Measurements from ENCODE around the gene HOXD10. TPM values are rescaled to one million over a fixed set of nuclear protein-coding genes. Genes with fewer than 3 reads are reported as not detected.

The HOXD10 gene
- total RNA-seq, 1 experiment from 2014 or later = not detected

DNA sequence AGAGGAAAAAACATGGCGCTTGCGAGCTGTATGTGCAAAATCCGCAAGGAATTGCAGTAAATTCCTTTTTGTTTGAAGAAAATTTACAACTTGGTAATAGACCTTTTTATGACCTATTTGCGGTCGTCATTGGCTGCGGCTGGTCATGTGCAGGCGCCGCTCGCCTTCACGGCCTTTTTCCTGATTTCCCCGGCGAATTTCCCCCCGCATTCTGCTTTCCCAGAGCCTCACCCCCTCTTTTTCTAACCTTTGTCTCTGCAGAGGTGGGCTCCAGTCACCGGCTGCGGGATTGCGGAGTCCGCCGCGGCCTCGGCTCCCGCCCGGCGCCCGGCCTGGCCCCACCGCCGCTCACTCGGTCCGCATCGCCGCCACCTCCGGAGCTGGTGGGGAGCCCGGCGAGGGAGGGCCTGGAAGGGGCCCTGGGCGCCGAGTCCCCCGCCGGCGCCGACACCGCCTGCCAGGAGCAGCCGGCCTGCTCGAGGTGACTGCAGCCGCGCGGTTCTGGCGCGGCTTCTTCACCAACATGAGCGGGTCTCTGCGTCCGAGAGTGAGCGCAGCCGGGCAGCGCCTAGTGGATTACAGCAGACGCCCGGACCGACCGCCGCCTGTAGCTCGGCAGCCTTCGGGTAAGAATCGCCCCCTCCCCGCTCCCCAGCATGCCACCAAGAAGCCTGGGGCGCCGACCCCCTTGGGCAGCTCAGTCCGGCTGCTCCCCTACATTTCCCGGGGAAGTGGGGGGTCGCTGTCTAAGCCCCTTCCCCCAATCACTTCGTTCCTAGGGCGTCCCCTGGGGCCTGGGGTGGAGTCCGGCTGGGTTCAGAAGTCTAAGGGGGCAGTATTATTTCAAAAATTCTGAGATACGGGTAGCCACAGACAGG is 20.0 kb downstream of the HOXD10 start:
- CTCF ChIA-PET = no interaction called here
- ATAC-seq (no peak), DNase-seq (ENCODE audit: low read depth, low spot score) (no peak)
- intact Hi-C loops (cut with micrococcal nuclease; ENCODE audit: unreplicated experiment) = no loop called here
- TF ChIP-seq, protein P1, sequence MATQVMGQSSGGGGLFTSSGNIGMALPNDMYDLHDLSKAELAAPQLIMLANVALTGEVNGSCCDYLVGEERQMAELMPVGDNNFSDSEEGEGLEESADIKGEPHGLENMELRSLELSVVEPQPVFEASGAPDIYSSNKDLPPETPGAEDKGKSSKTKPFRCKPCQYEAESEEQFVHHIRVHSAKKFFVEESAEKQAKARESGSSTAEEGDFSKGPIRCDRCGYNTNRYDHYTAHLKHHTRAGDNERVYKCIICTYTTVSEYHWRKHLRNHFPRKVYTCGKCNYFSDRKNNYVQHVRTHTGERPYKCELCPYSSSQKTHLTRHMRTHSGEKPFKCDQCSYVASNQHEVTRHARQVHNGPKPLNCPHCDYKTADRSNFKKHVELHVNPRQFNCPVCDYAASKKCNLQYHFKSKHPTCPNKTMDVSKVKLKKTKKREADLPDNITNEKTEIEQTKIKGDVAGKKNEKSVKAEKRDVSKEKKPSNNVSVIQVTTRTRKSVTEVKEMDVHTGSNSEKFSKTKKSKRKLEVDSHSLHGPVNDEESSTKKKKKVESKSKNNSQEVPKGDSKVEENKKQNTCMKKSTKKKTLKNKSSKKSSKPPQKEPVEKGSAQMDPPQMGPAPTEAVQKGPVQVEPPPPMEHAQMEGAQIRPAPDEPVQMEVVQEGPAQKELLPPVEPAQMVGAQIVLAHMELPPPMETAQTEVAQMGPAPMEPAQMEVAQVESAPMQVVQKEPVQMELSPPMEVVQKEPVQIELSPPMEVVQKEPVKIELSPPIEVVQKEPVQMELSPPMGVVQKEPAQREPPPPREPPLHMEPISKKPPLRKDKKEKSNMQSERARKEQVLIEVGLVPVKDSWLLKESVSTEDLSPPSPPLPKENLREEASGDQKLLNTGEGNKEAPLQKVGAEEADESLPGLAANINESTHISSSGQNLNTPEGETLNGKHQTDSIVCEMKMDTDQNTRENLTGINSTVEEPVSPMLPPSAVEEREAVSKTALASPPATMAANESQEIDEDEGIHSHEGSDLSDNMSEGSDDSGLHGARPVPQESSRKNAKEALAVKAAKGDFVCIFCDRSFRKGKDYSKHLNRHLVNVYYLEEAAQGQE (IDR thresholded peaks at IDR 0.05; ENCODE audit: insufficient read depth in 1 of 2, low read depth in 2 of 2, low read length in 1 of 2) = no peak
- TF ChIP-seq, protein P2, sequence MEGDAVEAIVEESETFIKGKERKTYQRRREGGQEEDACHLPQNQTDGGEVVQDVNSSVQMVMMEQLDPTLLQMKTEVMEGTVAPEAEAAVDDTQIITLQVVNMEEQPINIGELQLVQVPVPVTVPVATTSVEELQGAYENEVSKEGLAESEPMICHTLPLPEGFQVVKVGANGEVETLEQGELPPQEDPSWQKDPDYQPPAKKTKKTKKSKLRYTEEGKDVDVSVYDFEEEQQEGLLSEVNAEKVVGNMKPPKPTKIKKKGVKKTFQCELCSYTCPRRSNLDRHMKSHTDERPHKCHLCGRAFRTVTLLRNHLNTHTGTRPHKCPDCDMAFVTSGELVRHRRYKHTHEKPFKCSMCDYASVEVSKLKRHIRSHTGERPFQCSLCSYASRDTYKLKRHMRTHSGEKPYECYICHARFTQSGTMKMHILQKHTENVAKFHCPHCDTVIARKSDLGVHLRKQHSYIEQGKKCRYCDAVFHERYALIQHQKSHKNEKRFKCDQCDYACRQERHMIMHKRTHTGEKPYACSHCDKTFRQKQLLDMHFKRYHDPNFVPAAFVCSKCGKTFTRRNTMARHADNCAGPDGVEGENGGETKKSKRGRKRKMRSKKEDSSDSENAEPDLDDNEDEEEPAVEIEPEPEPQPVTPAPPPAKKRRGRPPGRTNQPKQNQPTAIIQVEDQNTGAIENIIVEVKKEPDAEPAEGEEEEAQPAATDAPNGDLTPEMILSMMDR (IDR thresholded peaks at IDR 0.05) = no peak
- TF ChIP-seq SIN3A (IDR thresholded peaks at IDR 0.05; ENCODE audit: borderline replicate concordance, insufficient read depth, low read depth, low read length) = no peak
- no peak for TF ChIP-seq TCF7L2 (IDR thresholded peaks at IDR 0.05; ENCODE audit: low read depth, low read length)
- POLR2A ChIA-PET = no interaction called here
- H3K27me3 ChIP-seq (ENCODE audit: control insufficient read depth, insufficient read depth, low read length) = no peaks in the 10 kb centered on the region
- in situ Hi-C loops (cut with HindIII; ENCODE audit: low pct_unique_long_range_greater_than_20kb, low sequenced_read_pairs) = no loop called here
- H3K36me3 ChIP-seq (ENCODE audit: control insufficient read depth, insufficient read depth, low read length) = no peaks in the 10 kb centered on the region
- H3K4me3 ChIP-seq (ENCODE audit: low read depth in 2 of 2, low read length in 2 of 2) = peak overlapping the region; percentile 54 to 55
- BruUV-seq (replicated peaks) = no TSS peak
- H3K27ac ChIP-seq (ENCODE audit: low read length) = peak overlapping the region; percentile 77
- no peaks in the 10 kb centered on the region for H3K9me3 ChIP-seq (ENCODE audit: control insufficient read depth, insufficient read depth, low read depth, low read length)
- peaks cover 18% of the 10 kb centered on the region for H3K4me1 ChIP-seq (ENCODE audit: control insufficient read depth, insufficient read depth, low read length)

DNA sequence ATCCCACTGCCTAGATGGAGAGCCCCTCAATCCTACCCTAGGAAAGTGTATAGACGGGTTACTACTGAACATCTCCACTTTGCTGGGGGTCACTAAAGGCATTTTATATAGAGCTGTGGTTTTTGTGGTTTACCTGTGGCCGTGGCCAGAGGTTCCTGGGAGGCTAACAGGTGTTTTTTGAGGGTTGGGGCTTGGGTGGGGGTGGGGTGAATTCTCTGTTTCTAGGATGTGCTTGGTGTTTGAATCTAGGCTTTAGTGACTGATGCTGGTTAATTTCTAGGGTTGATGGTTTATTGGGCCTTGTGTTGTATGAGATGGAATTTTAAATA is 20.6 kb downstream of the HOXD10 start:
- peaks cover 18% of the 10 kb centered on the region for H3K4me1 ChIP-seq (ENCODE audit: control insufficient read depth, insufficient read depth, low read length)
- no peak for DNase-seq (ENCODE audit: low read depth, low spot score)
- TF ChIP-seq SIN3A (IDR thresholded peaks at IDR 0.05; ENCODE audit: borderline replicate concordance, insufficient read depth, low read depth, low read length) (no peak), POLR2AphosphoS5 (IDR thresholded peaks at IDR 0.05; ENCODE audit: low read depth, low read length) (no peak), TCF7L2 (IDR thresholded peaks at IDR 0.05; ENCODE audit: low read depth, low read length) (no peak)
- TF ChIP-seq, protein P1 (IDR thresholded peaks at IDR 0.05; ENCODE audit: insufficient read depth in 1 of 2, low read depth in 2 of 2, low read length in 1 of 2) = no peak
- TF ChIP-seq, protein P2 (IDR thresholded peaks at IDR 0.05) = no peak
- H3K9me3 ChIP-seq (ENCODE audit: control insufficient read depth, insufficient read depth, low read depth, low read length) = no peaks in the 10 kb centered on the region
- H3K27me3 ChIP-seq (ENCODE audit: control insufficient read depth, insufficient read depth, low read length) = no peaks in the 10 kb centered on the region
- H3K36me3 ChIP-seq (ENCODE audit: control insufficient read depth, insufficient read depth, low read length) = no peaks in the 10 kb centered on the region
- no TSS peak for BruUV-seq (replicated peaks)
- ChIA-PET CTCF (no interaction called here), POLR2A (no interaction called here)
- peak overlapping the region; percentile 54 to 55 for H3K4me3 ChIP-seq (ENCODE audit: low read depth in 2 of 2, low read length in 2 of 2)
- no peak for ATAC-seq
- H3K27ac ChIP-seq (ENCODE audit: low read length) = peak overlapping the region; percentile 77
- in situ Hi-C loops (cut with HindIII; ENCODE audit: low pct_unique_long_range_greater_than_20kb, low sequenced_read_pairs) = no loop called here
- intact Hi-C loops (cut with micrococcal nuclease; ENCODE audit: unreplicated experiment) = no loop called here

Data from Panc1 (cell line).